GM21723 (cell line): ENCODE measurements around the gene STARD6.
A peak's percentile ranks its signal among the peaks of the same experiment; 100 is the strongest.
"Not testable (repeated sequence)": the region's sequence is repeated elsewhere in the genome, so short reads cannot be mapped to it uniquely, and the experiment has no call there.

ENCODE experiments used
- ATAC-seq: cut with Tn5 transposase; IDR thresholded peaks from one replicate; pipeline ENCODE4 v1.9.1; 2021; ENCODE audit warnings: mild to moderate bottlenecking, moderate library complexity; ENCODE audit not compliant: unreplicated experiment

Gene STARD6

DNA sequence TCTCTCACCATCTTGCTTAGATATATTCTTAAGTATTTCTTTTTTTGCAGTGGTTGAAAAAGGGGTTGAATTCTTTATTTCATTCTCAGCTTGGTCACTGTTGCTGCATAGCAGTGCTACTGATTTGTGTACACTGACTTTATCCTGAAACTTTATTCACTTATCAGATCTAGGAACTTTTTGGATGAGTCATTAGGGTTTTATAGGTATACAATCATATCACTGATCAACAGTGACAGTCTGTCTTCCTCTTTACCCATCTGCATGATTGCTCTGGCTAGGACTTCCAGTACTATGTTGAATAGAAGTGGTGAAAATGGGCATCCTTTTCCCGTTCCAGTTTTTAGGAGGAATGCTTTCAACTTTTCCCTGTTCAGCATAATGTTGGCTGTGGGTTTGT is 6.5 kb downstream of the STARD6 start:
- no peak for ATAC-seq

DNA sequence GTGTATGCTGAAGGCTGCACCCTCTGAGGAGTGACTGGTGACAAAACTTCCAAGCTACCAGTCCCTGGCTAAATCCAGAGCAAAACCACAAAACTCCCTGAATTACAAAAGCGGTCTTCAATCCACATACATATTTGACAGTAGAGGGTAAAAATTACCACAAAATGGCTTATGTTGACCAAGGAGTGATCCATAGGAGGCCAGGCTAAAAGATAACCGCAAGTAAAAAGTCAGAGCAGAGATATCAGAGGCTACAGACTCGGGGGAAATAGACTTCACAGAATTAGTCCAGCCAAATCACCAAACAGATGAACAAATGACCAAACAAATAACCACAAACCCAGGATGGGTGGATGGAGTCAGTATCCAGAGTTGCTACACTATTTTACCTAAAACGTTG is 19.4 kb downstream of the STARD6 start:
- no peak for ATAC-seq

DNA sequence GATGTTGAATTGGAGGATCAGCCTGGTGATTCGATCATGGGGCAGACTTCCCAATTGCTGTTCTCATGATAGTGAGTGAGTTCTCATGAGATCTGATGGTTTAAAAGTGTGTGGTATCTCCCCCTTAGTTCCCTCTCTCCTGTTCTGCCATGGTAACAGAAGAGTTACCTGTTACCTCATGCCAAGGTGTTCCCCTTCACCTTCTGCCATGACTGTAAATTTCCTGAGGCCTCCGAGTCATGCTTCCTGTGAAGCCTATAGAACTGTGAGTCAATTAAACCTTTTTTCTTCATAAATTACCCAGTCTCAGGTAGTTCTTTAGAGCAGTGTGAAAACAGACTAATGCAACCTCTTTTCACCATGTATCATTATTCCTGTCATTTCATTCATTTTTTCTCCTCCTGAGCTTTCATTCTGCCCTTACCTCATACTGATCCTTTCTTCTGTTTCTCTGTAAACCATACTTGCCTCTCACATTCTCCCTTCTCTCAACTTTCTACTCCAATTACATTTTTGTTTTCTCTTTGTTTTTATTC is 22.0 kb downstream of the STARD6 start:
- ATAC-seq = no peak

DNA sequence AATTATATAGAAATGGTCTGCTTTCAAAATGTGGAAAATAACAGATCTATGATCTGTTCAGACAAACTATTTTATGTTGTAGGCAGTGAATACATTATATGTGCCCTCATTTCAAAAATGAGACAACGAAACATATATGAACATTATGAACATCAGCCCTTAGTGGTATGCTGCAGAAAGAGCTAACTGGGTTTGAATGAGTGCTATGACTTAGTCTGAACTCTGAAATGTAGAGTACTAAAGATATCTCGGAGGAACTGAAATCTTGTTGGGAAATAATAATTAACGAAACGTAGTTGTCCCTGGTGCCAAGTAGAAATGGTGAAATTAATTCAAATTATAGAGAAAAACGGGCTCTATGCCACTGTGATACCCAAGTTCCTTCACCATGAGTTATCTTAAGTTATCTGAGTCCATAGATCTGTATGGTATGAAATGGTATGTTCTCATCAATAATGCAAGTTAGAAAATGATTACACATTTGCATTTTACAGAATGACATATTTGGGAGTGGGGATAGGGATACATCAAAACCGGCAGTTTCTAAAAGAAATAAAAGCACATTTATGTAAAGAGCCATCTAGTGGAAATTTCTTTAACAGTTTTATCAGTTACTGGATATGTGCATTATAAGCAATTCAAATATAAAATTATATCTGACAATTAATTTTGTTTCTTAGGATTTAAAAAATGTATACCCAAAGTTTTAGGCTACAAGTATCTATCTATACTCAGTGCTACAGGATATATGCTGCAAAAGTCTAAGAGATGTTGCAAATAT is 26.7 kb downstream of the STARD6 start:
- no peak for ATAC-seq

DNA sequence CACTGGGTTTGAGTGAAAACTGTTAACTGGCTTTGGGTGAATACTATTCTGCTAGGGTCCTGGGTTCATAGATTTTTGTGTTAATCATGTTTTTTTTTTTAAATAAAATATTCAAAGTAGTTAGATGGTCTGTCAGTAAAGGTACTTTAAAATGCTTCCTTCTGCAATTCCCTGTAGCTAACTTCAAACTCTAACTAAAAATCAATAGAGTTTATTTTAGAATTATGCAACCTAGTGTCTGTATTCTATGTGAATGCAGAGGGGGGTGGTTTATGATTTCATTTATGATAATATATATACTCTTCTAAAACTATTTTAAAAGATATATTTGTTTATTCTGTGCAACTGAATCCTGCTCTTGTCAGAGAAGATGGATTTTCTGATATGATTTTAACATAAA is 27.9 kb downstream of the STARD6 start:
- no peak for ATAC-seq

DNA sequence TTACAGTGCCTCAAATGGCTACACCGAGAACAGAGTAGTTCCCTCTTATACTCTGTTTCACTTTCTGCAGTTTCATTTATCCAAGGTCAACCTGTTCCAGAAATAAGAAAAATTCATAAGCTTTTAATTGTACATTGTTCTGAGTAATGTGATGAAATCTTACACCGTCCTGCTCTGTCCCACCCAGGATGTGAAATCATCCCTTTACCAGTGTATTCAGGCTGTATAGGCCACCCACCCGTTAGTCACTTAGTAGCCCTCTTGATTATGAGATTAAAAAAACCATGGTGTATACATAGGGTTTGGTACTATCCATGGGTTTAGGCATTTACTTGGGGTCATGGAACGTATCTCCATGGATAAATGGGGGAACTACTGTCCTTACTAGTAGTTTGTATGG is 29.8 kb downstream of the STARD6 start:
- ATAC-seq = no peak

DNA sequence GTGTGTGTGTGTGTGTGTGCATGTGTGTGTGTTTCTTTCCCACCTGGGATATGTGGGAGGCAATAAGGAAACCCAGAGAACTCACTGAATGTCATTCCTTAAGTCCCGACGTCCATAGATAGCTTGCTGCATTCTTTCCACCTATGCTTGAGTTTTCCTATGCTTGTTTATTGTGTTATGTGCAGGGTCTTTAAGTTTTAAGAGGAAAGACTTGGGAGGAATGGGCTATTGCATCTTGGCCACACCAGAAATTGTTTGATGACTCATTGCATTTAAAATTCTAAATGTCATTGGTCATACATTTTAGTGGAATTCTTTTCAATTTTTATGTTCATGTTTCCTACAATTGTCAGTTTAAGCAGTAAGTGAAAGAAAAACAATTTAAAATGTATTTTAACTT is 33.7 kb downstream of the STARD6 start:
- ATAC-seq = no peak

DNA sequence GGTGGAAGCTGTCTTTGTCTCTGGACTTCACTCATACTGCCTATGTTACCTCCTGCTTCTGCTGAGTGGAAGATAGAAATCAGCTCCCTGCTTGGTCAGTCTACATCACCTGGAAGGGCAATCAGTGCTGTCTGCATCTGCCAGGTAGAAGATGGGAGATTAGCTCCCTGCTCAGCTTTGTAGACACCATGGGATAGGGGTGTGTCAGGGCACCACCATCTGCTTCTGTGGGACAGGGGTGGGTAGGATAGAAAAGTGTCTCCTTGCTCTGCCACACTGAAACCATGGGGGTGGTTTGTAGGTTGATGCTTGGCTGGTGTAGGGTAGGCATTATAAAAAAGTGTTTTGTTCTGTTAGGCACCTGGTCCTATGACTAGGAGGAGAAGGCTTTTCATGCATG is 34.1 kb downstream of the STARD6 start:
- no peak for ATAC-seq

DNA sequence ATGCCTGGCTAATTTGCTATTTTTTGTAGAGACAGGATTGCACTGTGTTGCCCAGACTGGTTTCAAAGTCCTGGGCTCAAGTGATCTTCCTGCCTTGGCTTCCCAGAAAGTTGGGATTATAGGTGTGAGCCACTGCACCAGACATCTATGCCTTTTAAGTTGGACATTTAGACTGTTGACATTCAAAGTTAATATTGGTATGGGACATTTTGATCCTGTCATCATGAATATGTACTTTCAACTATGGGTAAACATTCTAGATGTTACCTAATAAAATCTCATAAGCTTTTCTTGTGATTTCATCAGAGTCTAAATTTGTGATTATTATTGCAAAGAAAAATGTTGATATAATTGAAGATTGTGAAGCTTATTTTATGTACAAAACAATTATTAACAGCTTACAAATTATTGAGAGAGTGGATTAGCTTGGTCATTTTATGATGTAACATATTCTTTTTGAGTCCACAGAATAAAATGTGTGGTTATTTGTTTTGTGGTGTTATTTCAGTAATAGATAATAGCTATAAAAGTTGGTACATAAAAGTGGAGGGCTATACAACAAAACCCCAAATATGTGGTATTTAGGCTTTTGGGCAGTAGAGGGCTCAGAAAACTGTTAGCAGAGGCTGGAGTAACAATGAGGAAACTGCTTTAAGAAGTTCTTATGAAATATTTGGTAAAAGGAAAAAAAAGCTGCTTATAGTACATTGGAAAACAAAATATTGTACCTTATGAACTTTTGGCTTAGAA is 41.4 kb downstream of the STARD6 start:
- ATAC-seq = no peak

DNA sequence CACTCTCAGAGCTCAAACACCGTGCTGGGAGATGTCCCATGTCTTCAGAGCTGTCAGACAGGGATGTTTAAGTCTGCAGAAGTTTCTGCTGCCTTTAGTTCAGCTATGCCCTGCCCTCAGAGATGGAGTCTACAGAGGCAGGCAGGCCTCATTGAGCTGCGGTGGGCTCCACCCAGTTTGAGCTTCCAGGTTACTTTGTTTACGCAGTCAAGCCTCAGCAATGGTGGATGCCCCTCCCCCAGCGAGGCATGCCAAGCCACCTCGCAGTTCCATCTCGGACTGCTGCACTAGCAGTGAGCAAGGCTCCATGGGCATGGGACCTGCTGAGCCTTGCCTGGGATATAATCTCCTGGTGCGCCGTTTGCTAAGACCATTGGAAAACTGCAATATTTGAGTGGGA is 48.1 kb downstream of the STARD6 start:
- ATAC-seq = not testable (repeated sequence)

DNA sequence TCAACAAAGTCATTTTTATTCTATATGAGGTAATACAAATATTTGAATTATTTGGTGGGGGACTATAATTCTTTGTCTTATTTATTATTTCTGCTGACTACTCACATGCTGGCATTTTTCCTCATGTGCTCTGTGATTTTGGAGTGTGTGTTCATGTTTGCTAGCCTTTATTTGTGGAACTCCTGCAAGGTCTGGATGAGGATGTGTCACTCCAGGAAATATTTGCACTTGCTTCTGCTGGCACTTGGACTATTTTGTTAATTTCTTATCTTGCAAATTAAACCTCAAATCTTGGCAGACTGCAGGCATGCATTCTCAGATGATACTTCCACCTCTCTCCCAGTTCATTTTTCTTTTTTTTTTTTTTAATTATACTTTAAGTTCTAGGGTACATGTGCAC is 54.2 kb downstream of the STARD6 start:
- ATAC-seq = no peak

DNA sequence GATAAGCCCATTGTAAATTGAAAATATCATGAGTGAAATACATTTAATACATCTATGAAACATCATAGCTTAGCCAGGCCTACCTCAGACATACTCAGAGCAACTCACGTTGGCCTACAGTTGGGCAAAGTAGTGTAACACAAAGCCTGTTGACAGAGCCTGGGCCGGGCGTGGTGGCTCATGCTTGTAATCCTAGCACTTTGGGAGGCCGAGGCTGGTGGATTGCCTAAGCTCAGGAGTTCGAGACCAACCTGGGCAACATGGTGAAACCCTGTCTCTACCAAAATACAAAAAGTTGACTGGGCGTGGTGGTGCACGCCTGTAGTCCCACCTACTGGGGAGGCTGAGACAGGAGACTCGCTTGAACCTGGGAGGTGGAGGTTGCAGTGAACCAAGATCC is 58.7 kb downstream of the STARD6 start:
- not testable (repeated sequence) for ATAC-seq

DNA sequence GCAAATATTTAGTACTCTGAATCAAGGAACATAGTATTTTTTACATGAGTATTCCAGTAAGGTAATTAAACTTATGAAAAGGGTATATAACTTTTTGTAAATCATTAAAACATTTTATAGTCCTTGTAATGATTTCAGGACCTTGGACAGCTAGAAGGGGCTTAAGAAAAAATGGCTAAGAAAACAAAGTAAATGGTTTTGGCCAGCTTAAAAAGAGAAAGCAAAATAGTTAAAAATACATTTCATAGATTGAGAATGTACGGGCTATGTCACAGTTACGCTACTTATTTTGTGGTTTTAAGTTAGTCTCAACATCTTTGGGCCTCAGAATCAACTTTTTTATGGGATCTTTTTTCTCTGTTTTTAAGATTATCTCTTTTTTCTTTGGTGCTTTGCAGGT is 61.6 kb downstream of the STARD6 start:
- no peak for ATAC-seq

DNA sequence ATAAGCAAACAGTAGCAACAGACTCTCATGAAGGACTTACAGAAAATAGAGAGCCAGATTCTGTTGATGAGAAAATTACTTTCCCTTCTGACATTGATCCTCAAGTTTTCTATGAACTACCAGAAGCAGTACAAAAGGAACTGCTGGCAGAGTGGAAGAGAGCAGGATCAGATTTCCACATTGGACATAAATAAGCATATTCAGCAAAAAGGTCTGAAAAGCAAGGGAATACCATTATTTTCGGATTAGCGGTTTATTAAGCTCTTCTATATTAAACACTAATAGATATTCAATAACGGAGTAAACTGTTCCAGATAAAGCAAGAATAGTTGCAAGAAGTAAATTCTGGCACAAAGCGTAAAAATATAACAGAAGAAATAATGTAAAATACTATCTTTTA is 63.4 kb downstream of the STARD6 start:
- no peak for ATAC-seq

DNA sequence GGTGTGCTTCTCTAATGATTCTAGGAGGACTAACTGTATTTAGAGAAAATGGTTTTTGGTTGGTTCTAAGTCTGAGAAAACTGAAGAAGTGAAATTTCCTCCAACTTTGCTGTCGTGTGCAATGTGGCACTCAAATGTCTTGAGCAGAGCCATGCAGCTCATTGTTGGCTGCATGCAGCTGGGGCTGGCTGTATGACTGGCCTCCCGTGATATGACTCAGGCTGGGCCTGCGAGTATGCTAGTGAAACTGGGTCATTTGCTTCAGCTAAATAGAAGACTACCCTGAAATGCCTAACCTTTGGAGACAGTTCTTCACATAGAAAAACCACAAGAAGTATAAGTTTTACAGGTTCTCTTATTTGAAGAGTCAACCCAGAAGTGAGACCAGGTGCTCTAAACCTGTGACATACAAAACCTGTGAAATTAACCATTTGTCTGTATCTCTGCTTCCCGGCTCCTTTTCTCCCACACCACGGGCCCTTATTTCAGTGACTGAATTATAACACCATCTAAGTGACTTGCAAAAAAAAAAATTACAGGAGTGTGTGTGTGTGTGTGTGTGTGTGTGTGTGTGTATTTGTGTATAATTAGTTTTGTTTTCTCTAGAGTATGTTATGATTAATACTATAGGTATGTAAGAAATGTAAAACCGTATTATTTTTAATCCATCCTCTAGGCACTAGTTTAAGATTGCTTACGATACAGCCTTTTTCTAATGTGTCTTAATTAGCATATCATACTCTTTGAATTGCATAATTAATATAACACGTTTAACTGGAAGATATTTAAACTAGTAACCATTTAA is 72.5 kb downstream of the STARD6 start:
- peak; percentile 100 for ATAC-seq

DNA sequence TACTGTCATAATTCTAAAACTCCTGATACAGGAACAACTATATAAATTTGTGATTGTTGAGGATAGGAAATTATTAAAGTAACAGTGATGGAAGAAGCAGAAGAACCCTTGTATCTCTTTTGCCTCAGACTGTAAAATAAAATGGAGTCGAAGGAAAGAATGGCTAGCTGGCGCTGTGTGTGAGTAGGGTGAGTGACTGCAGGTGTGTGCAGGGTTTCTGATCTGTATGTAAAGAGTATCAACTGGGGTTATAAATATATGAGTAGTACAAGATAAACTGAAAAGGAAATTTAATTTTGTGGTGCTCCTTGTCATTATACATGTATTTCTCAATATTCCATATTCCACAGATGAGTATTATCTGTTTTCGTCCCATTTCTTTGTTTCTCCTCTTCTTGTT is 73.1 kb downstream of the STARD6 start:
- peak; percentile 35 for ATAC-seq

DNA sequence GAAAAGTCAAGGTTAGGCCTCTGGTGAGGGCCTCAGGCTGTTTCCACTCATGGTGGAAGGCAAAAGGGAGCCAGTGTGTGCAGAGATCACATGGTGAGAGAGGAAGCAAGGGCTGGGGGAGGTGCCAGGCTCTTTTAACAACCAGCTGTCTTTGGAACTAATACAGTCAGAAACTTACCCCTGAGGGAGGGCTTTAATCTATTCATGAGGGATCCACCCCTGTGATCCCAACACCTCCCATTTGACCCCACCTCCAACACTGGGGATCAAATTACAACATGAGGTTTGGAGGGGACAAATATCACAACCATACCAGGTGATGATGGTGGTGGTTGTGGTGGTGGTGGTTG is 77.5 kb downstream of the STARD6 start:
- ATAC-seq = no peak

DNA sequence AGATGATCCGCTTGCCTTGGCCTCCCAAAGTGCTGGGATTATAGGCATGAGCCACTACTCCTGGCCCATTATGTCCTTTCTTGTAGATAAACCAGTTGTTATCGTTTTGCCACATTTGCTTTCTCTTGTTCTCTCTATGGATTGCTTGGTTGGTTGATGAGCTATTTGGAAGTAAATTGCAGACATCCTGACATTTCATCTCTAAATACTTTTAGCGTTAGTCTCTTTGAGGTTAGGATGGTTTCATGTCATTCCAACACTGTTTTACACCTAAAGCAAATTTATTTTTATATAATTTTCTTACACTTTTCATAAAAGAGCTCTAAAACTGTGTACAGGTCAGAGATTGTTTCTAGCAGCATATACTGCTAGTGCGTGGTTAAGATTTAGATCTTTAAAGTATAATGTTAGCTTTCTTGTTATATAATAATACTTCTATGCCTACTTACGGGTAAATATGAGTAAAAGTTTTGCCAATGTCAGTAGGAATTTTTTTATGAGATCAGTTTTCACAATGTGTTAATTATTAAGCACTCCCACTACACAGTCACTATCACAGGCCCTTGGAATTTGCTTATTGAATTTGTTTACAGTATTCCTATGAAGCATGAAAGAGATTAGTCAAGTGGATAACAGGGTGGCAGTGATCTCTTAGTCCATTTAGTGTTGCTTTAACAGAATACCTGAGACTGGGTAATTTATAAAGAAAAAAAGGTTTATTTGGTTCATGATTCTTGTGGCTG is 78.0 kb downstream of the STARD6 start:
- ATAC-seq = no peak

DNA sequence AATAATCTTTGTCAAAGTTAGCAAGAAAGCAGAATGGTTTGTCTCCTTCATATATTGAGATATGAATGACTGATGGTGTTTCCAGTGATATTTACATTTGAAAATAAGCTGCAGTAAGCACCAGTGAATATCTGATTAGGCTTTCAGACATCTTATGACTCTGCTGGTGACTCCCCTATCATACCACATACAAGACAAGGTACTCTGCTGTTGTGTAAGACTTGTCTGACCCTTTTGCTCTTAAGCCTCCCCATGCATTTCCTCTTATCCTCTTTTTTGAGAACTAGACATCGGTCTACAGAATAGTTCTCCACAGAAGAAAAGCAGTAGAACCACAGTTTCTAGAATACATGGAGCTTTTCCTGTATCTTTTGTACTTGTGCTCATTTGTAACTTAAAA is 79.0 kb downstream of the STARD6 start:
- ATAC-seq = no peak

DNA sequence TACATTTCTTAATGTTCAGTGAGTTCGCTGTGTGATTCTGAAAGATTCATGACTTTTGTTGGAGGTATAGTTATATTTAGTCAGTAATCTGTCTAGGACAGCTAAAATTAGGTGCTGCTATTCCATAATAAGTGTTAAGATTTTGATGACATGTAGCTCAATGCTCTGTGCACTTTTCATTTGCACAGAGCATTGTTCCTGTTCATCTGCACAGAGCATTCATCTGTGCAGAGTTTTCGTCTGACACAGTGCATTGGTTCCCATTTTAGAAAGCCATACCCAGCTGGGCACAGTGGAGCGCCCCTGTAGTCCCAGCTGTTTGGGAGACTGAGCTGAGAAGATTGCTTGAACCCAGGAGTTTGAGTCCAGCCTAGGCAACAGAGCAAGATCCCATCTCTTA is 79.8 kb downstream of the STARD6 start:
- no peak for ATAC-seq
